ENCODE measurements around the gene GOLPH3.

Gene GOLPH3

DNA sequence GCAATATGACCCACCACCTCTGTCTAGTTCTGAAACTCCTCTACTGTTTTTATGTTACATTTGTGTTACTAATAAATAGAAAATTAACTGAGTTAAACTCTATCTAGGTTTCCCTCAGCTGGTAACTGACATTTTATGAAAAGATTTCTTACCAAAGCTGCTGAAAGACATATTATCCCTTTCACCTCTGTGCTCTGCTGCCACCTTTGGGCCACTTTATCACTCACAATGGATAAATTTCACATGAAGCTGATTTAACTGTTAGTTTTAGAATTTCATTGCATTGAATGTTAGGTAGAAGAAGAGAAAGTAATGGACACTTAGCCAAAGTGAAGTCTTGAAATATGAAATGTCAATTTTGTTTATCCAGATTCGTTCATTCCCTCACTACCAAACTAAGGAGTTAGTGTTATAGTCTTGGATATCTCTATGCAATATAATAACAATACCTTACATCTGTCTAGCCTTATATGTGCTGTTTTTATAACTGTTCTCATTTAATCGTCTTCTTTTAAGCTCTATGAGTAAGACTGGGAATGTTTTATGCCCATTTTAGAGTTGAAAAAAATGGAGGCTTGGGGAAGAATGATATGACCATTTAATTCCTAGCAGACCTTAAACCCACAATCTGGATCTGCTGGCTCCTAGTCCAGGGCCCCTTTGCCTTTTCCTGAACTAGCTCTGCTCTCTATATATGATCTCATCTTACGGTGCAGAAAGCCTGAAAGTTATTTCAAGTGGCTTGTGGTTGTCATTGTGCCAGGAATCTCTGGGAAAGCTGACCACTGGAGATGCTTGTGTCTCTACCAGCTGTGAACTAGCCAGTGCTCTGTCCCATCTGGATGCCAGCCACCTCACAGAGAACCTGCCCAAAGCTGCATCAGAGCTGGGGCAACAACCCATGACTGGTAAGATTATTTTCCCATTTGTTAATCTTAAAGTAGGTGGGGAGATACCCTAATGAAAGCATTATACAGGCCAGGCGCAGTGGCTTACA lies 97.1 kb downstream of the GOLPH3 start:
- no peak overlapping the region for H3K4me3 ChIP-seq (ENCODE audit: low read depth, low read length)
